Heart right ventricle (tissue), 16 donors: ENCODE results near the gene MTA1. TPM values are rescaled to one million over a fixed set of nuclear protein-coding genes. Genes with fewer than 3 reads are reported as not detected.

Source experiments
- ATAC-seq, 8 donors: fragments of 200-7000 bp; cut with Tn5 transposase; one replicate each; pipeline ENCODE4 v1.9.1; 2020; ENCODE audit warnings: mild to moderate bottlenecking in 8 of 8, moderate library complexity in 8 of 8, moderate number of reproducible peaks in 1 of 8
- DNase-seq, 2 donors: peaks; one replicate each; pipeline ENCODE4 v3.0.0-alpha.2; 2020
- H3K27ac ChIP-seq, 10 donors: fragments of 200-600 bp; sonication (generic) in 2 of 10; one replicate each; pipeline versions ENCODE4 v1.5.0 to v1.8.0; 2020 to 2022; ENCODE audit warnings: mild to moderate bottlenecking in 3 of 10
- H3K27me3 ChIP-seq, 7 donors: fragments of 200-600 bp; one replicate each; pipeline ENCODE4 v1.8.0; 2021 to 2022; ENCODE audit warnings: mild to moderate bottlenecking in 2 of 7
- H3K36me3 ChIP-seq, 9 donors: fragments of 200-600 bp; sonication (generic) in 1 of 9; one replicate each; pipeline versions ENCODE4 v1.5.0 to v1.8.0; 2020 to 2022; ENCODE audit warnings: mild to moderate bottlenecking in 2 of 9
- H3K4me1 ChIP-seq, 9 donors: fragments of 200-600 bp; sonication (generic) in 1 of 9; one replicate each; pipeline versions ENCODE4 v1.5.0 to v1.8.0; 2020 to 2022; ENCODE audit warnings: mild to moderate bottlenecking in 4 of 9
- H3K4me3 ChIP-seq, 10 donors: fragments of 200-600 bp; sonication (generic) in 2 of 10; one replicate each; pipeline versions ENCODE4 v1.5.0 to v1.8.0; 2020 to 2022; ENCODE audit warnings: mild to moderate bottlenecking in 7 of 10, moderate library complexity in 2 of 10
- H3K9me3 ChIP-seq, 11 donors: fragments of 200-600 bp in 10 of 11; sonication (generic) in 2 of 11; one replicate each; pipeline versions ENCODE4 v1.5.0 to v1.8.0; 2013 to 2022; ENCODE audit warnings: mild to moderate bottlenecking in 2 of 11, control low read depth in 1 of 11, moderate library complexity in 1 of 11
- CTCF ChIP-seq, 9 donors: fragments of 200-600 bp; sonication (generic) in 2 of 9; IDR thresholded peaks; one replicate each; pipeline versions ENCODE4 v1.5.0 to v1.8.0; 2021 to 2022; ENCODE audit warnings: antibody characterized with exemption in 9 of 9, mild to moderate bottlenecking in 5 of 9, moderate library complexity in 1 of 9
- WGBS, 2 donors: extraction: QIAGEN DNeasy Blood & Tissue Kit; methylation state at CpG; one replicate each; pipeline ENCODE4 v1.1.7; 2013; ENCODE audit warnings: inconsistent platforms in 1 of 2; 5-methylcytosine and 5-hydroxymethylcytosine counted together
- intact Hi-C, 10 donors: fragments of 100-400 bp; cut with DNase I; formaldehyde crosslinking; loops; one replicate each; pipeline versions ENCODE4 v1.11.1 to v1.14.2; 2022
- polyA plus RNA-seq, 2 donors: library from polyadenylated mRNA; stranded (reverse); fragments of 200-250 nt; gene quantifications; one replicate each; pipeline ENCODE4 v1.2.3, GENCODE V29; 2013
- total RNA-seq, 10 donors: library from RNA; stranded (reverse); fragmentation: NEBNext Ultra II Directional in 3 of 10; extraction: Animal tissue kit (Norgen Biotek cat#: 25700) in 3 of 10; gene quantifications; one replicate each; pipeline versions ENCODE4 v1.2.1 to v1.2.4, GENCODE V29; 2021 to 2023
- donor health status: Arrhythmogenic right ventricular cardiomyopathy.
- donor health status: ischemic (EF 13 %, LVEDD 7.1; RV severe dilation, severe dysfunction).
- donor health status: healthy with polysubstance abuse.
- donor health status: DM: no; HTN: yes; CAD: no.
- donor health status: DM: no; HTN: no; CAD: no.
- donor health status: ischemic (EF 25% LVEDD 6.9; RV normal size, moderate dysfunction).
- donor health status: ischemic (EF 25% LVEDD 5.7; RV mildly dilated, moderate dysfunction).
- donor health status: healthy.
- donor health status: DM: yes; HTN: yes; CAD: no.
- donor health status: Ischemic cardiomyopathy.
- donor health status: ischemic (EF 35%, LVEDD 5.7; RV mildly dilated, moderate dysfunction).
- donor health status: nonischemic (EF 11% LVEDD 7.7; RV severe dilation, severe dysfunction).
- donor health status: DM: yes; HTN: yes; CAD: no.
- donor health status: PGD.
- donor health status: ischemic (EF 29% LVEDD 5.4; RV normal size, mild dysfunction).
- donor health status: nonischemic (EF 23%, LVEDD 6.1; RV moderate dilation, normal function).

The MTA1 gene
- total and polyA plus RNA-seq, 12 donors = 94.4 to 250 (median 133) TPM

DNA sequence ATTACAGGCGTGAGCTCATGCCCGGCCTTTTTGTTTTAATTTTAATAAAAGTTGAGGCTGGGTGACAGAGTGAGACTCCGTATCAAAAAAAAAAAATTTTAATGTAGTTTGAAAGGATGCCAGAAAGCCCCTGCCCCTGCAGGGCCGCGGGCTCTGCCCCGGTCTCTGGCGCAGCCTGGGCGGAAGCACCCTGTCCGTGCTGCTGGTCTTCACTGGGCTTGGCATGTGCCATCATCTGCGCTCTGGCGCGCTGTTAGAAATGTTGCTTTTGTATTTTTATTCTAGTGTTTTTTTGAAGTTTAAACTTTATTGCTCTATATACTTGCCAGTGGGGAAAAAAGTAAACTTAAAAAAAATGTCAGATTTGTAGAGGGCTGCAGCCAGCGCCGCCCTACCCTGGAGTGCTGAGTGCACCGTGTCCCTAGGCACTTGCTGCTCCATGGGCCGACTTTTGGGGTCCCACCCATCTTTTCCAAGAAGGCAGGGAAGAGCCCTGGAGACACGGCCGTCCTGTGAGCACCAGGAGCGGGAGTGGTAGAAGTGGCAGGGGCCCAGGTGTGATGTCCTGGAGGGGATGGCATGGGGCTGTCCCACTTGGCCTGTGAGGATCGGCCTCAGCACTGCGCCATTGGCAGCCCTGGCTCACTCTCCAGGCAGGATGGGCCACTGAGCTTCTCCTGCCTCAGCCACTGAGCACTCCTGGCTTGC is 4.0 kb downstream of the MTA1 start:
- H3K27ac ChIP-seq = no peak overlapping the region
- WGBS, 2 donors = 95% methylated on average over 21 of the region's 21 CpGs
- no peak for ATAC-seq
- peaks cover 17 to 47% (median 38%) of the 10 kb centered on the region in 9 donors for H3K4me1 ChIP-seq
- intact Hi-C loops = no loop called here
- H3K9me3 ChIP-seq = peaks cover 0 to 11% (median 0%) of the 10 kb centered on the region in 11 donors
- H3K27me3 ChIP-seq = no peaks in the 10 kb centered on the region
- peaks cover 0 to 22% (median 0%) of the 10 kb centered on the region in 9 donors for H3K36me3 ChIP-seq
- H3K4me3 ChIP-seq = no peak overlapping the region
- no peak for DNase-seq
- TF ChIP-seq CTCF (IDR thresholded peaks at IDR 0.05) = no peak

GRCh38 chr14:105424861-105425260 is 5.2 kb downstream of the MTA1 start:
- Histone ChIP-seq H3K36me3 (peaks cover 0 to 22% (median 0%) of the 10 kb centered on the region in 9 donors), H3K27ac (no peak overlapping the region), H3K9me3 (peaks cover 0 to 11% (median 0%) of the 10 kb centered on the region in 11 donors), H3K4me1 (peaks cover 10 to 46% (median 30%) of the 10 kb centered on the region in 9 donors), H3K4me3 (no peak overlapping the region), H3K27me3 (no peaks in the 10 kb centered on the region)
- intact Hi-C loops = no loop called here
- no peak for TF ChIP-seq CTCF (IDR thresholded peaks at IDR 0.05)
- DNase-seq = no peak
- ATAC-seq = no peak
- 96 to 99% methylated on average over 12 of the region's 12 CpGs for WGBS, 2 donors

DNA sequence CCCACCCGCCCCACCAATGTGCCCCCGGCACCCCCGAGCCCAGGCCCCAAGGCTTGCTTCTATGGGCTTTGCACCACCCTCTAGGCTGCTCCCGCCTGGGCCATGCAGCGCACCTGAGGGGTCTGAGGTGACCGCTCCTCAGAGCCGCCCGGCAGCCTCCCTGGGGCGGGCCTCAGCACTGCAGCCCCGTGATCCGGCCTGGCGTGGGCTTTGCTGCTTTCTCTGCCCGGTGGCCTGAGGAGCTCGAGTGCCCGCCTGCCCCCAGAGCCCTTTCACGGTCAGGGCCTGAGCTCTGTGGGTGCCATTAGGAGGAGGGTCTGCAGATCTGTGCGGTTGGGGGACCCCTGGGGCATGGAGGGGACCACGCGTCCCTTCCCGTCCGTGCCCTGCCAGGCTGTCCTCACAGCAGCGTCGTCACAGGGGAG is 6.2 kb downstream of the MTA1 start:
- Histone ChIP-seq H3K36me3 (peaks cover 0 to 23% (median 1%) of the 10 kb centered on the region in 9 donors), H3K27me3 (no peaks in the 10 kb centered on the region), H3K4me3 (no peak overlapping the region), H3K27ac (no peak overlapping the region), H3K4me1 (peaks cover 7 to 49% (median 33%) of the 10 kb centered on the region in 9 donors), H3K9me3 (peaks cover 0 to 11% (median 0%) of the 10 kb centered on the region in 11 donors)
- 92 to 93% methylated on average over 23 of the region's 23 CpGs for WGBS, 2 donors
- DNase-seq (no peak), ATAC-seq (no peak)
- no peak for TF ChIP-seq CTCF (IDR thresholded peaks at IDR 0.05)
- intact Hi-C loops = no loop called here

DNA sequence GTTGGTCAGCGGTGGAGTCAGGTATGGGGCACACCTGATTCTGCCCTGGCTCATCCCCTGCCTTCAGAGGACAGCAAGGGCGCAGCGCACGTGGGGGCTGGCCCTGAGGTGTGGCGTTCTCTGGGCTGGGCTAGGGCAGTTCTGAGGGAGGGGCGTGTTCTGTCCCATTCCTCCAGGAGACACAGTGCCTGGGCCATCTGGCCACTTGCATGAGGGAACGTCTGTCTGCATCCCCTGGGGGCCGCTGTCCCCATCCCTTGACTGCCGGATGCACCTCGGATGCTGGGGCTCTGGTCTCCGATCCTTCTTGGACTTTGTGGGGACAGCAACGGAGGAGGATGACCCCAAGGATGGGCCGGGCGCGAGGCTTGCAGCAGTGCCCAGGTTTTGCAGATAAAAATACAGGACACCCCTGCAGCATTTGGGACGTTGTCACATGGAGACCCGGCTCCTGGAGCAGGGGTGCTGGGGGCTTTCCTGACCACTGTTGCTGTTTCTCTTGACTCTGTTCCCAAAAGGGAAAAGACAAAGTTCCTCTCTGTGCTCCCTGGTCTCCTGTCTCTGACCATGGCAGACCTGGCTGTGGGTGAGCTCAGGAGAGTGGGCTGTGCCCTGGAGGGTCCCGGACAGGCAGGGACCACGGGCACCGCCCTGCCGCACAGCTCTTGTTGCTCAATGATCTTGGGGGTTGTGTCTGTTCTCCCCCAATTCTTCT is 6.9 kb downstream of the MTA1 start:
- peaks cover 0 to 19% (median 4%) of the 10 kb centered on the region in 11 donors for H3K9me3 ChIP-seq
- peaks cover 7 to 45% (median 28%) of the 10 kb centered on the region in 9 donors for H3K4me1 ChIP-seq
- intact Hi-C loops = no loop called here
- DNase-seq (no peak), ATAC-seq (no peak)
- H3K4me3 ChIP-seq = no peak overlapping the region
- TF ChIP-seq CTCF (IDR thresholded peaks at IDR 0.05) = no peak
- peaks cover 0 to 28% (median 6%) of the 10 kb centered on the region in 9 donors for H3K36me3 ChIP-seq
- WGBS, 2 donors = 96% methylated on average over 21 of the region's 21 CpGs
- no peak overlapping the region for H3K27ac ChIP-seq
- no peaks in the 10 kb centered on the region for H3K27me3 ChIP-seq
